DND-41 (cell line): ENCODE results near the gene MYPN.

Experiments
- EZH2 ChIP-seq: IDR thresholded peaks from 3 replicates; pipeline ENCODE4 v1.6.1; 2012; ENCODE audit warnings: borderline replicate concordance, low read depth, mild to moderate bottlenecking, moderate library complexity, low read length, inconsistent platforms; ENCODE audit not compliant: severe bottlenecking
- TF ChIP-seq, protein P1 (sequence below): IDR thresholded peaks from 2 replicates; pipeline ENCODE4 v1.5.1; 2012; ENCODE audit warnings: borderline replicate concordance, low read length, moderate library complexity, mild to moderate bottlenecking; ENCODE audit not compliant: poor library complexity, severe bottlenecking; ENCODE audit errors: extremely low read depth

DNA sequence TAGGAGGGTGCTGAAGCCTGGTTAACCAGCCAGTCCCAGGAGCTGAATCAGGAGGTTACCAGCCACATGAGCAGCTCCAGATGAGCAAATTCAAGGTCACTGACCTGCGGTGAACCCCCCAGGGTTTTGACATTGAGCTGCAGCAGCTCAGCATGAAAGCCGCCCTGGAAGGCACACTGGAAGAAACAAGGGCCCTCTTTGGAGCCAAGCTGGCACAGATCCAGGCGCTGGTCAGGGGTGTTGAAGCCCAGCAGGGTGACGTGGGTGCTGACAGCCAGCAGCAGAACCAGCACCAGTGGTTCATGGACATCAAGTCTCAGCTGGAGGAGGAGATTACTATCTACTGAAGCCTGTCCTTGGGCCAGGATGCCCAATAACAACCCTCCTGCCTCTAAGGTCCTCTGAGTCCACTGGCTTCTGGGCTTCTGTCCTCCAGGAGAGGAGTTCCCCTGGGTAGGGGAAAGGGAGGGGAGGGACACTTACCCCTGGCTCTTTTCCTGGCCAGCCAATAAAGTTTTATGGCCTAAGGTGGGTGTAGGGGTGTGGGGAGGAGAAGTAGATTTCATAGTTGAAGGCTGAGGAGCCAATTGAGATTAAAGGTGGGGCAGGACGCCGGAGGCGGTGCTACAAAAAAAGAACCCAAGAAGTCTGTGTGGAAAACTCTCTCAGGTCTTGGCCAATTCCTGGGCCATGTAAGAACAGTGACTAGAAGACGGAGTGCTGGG lies 152.0 kb downstream of the MYPN start:
- TF ChIP-seq, protein P1, sequence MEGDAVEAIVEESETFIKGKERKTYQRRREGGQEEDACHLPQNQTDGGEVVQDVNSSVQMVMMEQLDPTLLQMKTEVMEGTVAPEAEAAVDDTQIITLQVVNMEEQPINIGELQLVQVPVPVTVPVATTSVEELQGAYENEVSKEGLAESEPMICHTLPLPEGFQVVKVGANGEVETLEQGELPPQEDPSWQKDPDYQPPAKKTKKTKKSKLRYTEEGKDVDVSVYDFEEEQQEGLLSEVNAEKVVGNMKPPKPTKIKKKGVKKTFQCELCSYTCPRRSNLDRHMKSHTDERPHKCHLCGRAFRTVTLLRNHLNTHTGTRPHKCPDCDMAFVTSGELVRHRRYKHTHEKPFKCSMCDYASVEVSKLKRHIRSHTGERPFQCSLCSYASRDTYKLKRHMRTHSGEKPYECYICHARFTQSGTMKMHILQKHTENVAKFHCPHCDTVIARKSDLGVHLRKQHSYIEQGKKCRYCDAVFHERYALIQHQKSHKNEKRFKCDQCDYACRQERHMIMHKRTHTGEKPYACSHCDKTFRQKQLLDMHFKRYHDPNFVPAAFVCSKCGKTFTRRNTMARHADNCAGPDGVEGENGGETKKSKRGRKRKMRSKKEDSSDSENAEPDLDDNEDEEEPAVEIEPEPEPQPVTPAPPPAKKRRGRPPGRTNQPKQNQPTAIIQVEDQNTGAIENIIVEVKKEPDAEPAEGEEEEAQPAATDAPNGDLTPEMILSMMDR = no peak
- TF ChIP-seq EZH2 = no peak
